Raji (cell line): Measurements from ENCODE around the gene WDR70.

Source experiments
- POLR2A ChIP-seq: IDR thresholded peaks from 2 replicates; pipeline ENCODE4 v1.6.1; 2011; ENCODE audit warnings: low read depth, low read length, control low read depth; ENCODE audit not compliant: insufficient read depth

WDR70 gene

DNA sequence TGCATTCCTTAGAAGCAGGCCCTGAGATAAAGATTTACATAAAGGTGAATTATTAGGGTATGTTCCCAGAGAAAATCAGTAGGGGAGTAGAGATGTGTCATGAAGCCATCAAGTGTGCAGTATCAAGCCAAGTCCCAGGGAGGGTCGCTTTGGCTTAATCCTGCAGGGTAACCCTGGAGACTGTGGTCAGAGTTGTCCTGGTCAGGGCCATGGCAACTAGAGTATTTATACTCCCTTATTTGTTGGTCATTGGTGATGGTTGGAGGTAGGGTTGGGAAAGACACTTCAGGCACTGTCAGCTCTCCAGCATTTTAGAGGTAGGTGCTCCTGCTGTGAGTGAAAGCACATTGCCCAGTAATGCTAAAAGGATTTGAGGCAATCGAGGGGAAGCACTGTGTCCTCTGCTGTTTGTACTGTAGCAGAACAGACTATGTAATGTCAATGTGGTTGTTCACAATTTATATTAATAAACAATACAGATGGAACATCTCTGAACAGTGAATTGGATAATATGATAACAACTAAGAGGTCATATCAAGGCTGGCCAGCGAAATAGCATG, 351.9 kb downstream of the WDR70 start:
- TF ChIP-seq POLR2A: no peak

DNA sequence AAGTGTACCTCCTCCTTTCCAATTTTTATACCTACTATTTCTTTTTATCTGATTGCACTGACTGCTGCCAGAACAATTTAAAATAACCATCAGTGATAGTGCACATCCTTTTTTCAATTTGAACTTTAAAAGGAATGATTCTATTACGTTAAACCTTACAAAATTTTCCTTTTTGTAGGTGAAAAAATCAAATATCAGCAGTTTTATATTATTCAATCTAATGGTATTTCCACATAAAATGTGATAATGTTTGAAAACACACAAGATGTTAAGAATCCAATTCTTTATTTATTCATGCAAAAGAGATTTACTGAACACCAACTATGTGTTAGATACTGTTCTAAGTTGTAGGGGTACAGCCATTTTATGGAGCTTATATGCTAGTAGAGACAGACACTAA, 355.0 kb downstream of the WDR70 start:
- no peak for TF ChIP-seq POLR2A

DNA sequence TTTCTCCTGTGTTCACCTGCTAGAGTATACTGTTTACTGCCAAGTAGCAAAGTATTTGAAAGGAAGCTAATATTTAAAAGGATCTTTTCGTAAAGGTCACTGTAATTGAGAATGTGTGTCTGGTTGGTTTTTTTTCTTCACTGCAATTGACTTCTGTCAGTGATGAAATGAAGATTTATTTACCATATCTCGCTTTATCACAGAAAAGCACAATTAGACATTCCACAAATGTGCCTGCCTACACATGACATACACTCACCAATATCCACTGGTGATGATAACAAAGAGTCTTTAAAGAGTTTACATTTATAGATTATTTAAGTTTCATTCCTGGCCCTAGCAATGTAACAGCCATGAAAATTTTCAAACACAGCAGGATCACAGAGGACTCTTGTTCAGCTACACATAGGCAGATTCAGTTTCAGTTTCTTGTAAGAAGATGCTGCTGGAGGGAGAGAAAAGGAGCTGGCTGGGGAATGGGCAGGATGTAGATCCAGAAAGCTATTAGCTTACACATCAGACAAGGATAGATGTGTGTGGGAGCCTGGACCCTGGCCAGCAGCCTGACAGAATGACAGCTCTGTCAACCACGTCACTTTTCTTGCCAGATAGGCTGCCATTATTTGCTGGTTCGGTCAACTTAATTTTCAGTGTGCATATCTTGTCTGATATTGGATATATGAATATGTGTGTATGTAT, 356.7 kb downstream of the WDR70 start:
- no peak for TF ChIP-seq POLR2A

DNA sequence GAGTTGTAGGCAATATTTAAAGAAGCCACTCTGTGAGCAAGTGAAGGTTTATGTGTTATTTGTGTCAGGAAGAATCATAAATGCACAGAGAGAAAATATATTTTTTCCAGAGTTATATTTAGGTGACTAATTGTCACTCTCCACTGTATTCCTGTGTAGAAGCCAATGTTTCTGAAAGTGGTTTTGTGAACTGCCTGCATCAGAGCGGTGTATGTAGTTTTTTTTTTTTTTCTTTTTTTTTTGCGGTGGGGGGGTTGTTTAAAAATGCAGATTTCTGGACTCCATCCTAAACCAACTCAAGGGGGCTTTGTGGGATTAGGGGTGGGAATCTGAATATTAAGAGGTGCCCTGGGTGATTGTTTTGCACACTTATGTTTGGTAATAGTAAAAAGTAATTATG, 357.3 kb downstream of the WDR70 start:
- TF ChIP-seq POLR2A: no peak

DNA sequence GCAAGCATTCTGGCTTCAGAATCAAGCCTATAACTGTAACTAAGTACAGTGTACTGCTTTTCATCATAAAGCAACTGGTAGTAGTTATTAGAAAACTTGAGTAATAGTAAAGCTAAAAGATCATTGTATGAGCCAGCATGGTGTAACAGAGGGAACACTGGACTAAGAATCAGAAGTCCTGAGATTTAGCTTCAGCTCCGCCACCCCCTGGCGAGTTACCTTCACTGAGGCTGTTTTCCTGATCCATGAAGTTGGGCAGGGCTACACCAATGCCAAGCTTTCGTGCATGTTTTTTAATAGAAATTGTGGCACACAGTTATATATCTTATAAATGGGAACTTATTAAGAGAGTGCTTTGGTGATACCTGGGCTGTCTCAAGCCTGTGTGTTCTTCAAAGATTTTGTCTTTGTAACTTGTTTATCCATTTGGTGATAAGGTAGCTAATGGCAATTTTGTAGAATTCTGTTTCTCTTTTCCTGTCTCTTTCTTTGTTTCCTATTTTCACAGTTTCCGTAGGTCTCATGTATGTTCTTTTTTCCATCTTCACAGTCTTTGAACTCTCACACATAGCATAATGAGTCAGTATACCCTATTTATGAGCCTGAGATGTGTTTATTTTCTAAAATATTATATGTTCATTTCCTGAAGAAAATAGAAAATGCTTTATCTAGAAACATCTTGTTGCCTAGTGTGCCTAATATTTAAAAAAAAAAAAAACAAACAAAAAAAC, 358.4 kb downstream of the WDR70 start:
- TF ChIP-seq POLR2A: no peak

GRCh38 chr5:37738057-37738691, 359.1 kb downstream of the WDR70 start:
- TF ChIP-seq POLR2A: no peak

GRCh38 chr5:37738865-37739488, 359.9 kb downstream of the WDR70 start:
- no peak for TF ChIP-seq POLR2A

DNA sequence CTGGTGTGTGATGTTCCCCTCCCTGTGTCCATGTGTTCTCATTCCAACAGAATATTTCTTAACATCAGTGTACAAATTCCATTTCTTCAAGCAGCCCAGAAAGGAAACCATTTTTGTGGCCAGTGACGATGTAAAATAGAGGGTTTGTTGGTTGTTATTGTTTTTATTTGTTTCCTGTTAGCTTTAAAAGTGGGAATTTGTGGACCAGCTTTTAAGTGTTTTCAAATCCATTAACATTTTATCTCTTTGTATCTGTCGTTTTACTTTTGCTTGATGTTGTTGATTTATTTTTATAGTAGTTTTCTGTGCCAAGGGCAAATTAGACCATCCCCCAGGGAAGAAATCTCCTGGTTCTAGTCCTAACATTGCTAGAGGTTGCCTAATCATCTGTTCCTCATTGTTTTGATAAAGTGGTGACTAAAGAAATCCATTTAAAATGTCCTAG, 360.7 kb downstream of the WDR70 start:
- TF ChIP-seq POLR2A: no peak

GRCh38 chr5:37740331-37741066, 361.4 kb downstream of the WDR70 start:
- TF ChIP-seq POLR2A: no peak

DNA sequence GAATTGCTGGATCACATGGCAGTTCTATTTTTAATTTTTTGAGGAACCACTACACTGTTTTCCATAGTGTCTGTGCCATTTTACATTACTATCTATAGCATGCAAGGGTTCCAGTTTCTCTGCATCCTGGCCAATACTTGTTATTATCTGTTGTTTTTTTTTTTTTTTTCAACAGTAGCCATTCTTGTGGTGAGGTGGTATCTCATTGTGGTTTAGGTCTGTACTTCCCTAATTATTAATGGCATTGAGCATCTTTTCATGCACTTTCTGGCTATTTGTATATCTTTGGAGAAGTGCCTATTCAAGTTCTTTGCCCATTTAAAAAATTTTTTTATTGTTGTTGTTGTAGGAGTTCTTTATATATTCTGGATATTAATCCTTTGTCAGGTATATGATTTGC, 363.0 kb downstream of the WDR70 start:
- TF ChIP-seq POLR2A: no peak

GRCh38 chr5:37751227-37751626, 372.1 kb downstream of the WDR70 start:
- TF ChIP-seq POLR2A: no peak

- no peak for TF ChIP-seq POLR2A
Observed at GRCh38 chr5:37754976-37755375, 375.9 kb downstream of the WDR70 start.

GRCh38 chr5:37755581-37755980, 376.5 kb downstream of the WDR70 start:
- TF ChIP-seq POLR2A: no peak

- no peak for TF ChIP-seq POLR2A
Observed at GRCh38 chr5:37756248-37756647, 377.1 kb downstream of the WDR70 start.

DNA sequence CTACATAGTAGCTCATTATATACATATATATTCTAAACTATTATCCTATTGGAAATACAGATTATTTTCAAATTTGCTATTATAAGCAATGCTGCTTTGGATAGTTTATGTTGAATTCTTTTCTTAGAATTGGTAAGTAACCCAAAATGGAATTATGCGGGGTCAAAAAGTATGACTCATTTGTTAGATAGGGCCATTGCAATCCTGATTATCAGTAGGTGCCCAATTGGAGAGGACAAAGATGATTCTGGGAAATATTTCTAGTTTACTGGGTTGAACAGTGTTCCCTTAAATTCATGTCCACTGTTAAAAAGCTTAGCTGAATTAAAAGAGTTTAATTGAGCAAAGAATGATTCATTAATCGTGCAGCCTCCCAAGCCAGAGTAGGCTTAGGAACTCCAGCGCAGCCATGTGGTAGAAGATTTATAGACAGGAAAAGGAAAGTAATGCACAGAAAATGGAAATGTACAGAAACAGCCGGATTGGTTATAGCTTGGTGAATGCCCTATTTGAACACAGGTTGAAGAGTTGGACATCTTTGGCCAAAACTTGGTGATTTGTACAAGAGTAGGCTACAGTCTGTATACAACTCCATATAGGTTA, 379.0 kb downstream of the WDR70 start:
- TF ChIP-seq POLR2A: no peak

- TF ChIP-seq POLR2A: no peak
Observed at GRCh38 chr5:37767251-37767650, 388.1 kb downstream of the WDR70 start.
